IMR-90 (cell line): ENCODE results near the gene TLDC2.

Experiments
- BHLHE40 ChIP-seq: fragments of 150-350 bp; IDR thresholded peaks from 2 replicates; pipeline ENCODE4 v1.6.1; 2016; ENCODE audit warnings: mild to moderate bottlenecking, low read depth, low read length
- POLR2A ChIP-seq: IDR thresholded peaks from 2 replicates; pipeline ENCODE4 v1.6.1; 2012; ENCODE audit warnings: mild to moderate bottlenecking, low read depth, low read length
- RAD21 ChIP-seq: IDR thresholded peaks from 2 replicates; pipeline ENCODE4 v1.6.1; 2012; ENCODE audit warnings: low read length, improper control_type of control experiment
- TF ChIP-seq, protein P1 (sequence below): conservative IDR thresholded peaks from 2 replicates; pipeline ENCODE4 v1.5.1; 2012; ENCODE audit warnings: mild to moderate bottlenecking, low read depth, low read length, improper control_type of control experiment

DNA sequence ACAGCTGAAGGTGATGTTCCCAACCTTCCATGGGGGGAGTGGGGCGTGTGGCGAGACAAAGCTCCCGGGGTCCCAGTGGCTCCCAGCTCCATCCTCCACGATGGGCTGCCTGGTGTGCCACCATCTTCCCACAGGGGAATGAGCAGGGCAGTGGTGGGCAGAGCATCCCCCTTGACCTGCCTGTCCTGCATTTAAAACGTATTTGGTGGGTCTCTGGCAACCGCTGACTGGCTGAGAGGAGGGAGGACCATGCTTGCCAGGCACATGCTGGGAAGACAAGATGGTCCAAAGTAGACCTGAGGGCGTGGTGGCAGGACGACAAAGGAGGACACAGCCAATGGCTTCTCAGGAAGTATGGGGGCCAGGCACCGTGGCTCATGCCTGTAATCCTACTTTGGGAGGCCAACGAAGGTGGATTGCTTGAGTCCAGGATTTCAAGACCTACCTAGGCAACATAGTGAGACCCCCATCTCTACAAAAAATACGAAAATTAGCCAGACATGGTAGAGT, 4.9 kb downstream of the TLDC2 start:
- TF ChIP-seq, protein P1, sequence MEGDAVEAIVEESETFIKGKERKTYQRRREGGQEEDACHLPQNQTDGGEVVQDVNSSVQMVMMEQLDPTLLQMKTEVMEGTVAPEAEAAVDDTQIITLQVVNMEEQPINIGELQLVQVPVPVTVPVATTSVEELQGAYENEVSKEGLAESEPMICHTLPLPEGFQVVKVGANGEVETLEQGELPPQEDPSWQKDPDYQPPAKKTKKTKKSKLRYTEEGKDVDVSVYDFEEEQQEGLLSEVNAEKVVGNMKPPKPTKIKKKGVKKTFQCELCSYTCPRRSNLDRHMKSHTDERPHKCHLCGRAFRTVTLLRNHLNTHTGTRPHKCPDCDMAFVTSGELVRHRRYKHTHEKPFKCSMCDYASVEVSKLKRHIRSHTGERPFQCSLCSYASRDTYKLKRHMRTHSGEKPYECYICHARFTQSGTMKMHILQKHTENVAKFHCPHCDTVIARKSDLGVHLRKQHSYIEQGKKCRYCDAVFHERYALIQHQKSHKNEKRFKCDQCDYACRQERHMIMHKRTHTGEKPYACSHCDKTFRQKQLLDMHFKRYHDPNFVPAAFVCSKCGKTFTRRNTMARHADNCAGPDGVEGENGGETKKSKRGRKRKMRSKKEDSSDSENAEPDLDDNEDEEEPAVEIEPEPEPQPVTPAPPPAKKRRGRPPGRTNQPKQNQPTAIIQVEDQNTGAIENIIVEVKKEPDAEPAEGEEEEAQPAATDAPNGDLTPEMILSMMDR, result no peak
- TF ChIP-seq BHLHE40 (no peak), RAD21 (no peak), POLR2A (no peak)
